MM.1S (cell line): Measurements from ENCODE around the gene C17orf78.
A peak's percentile ranks its signal among the peaks of the same experiment; 100 is the strongest.

Experiments used
- DNase-seq: peaks from one replicate; pipeline ENCODE4 v3.0.0-alpha.2; 2015
- H2AFZ ChIP-seq: fragments of 300-600 bp; sonication (generic); 2 replicates; pipeline ENCODE4 v1.6.0; 2016; ENCODE audit warnings: antibody characterized with exemption, low read length
- H3F3A ChIP-seq: fragments of 300-600 bp; sonication (generic); 2 replicates; pipeline ENCODE4 v1.6.1; 2016; ENCODE audit warnings: mild to moderate bottlenecking, antibody characterized with exemption, low read length, moderate library complexity, mixed read lengths; ENCODE audit not compliant: insufficient read depth
- H3K27ac ChIP-seq: fragments of 300-600 bp; sonication (generic); 2 replicates; pipeline ENCODE4 v1.5.1; 2016; ENCODE audit warnings: mild to moderate bottlenecking, low read length
- H3K27me3 ChIP-seq: fragments of 300-600 bp; sonication (generic); replicated peaks from 2 replicates; pipeline ENCODE4 v1.6.0; 2016; ENCODE audit warnings: low read length; ENCODE audit not compliant: insufficient read depth
- H3K36me3 ChIP-seq: fragments of 300-600 bp; sonication (generic); replicated peaks from 2 replicates; pipeline ENCODE4 v1.6.1; 2016; ENCODE audit warnings: mild to moderate bottlenecking, low read length, mixed read lengths; ENCODE audit not compliant: insufficient read depth
- H3K4me1 ChIP-seq: fragments of 300-600 bp; sonication (generic); 2 replicates; pipeline ENCODE4 v1.6.1; 2016; ENCODE audit warnings: low read length, mixed read lengths
- H3K4me2 ChIP-seq: fragments of 300-600 bp; sonication (generic); 2 replicates; pipeline ENCODE4 v1.6.0; 2016; ENCODE audit warnings: low read depth, low read length
- H3K4me3 ChIP-seq: fragments of 300-600 bp; sonication (generic); 2 replicates; pipeline ENCODE4 v1.5.1; 2016; ENCODE audit warnings: low read length, mixed read lengths
- H3K79me2 ChIP-seq: fragments of 300-600 bp; sonication (generic); 2 replicates; pipeline ENCODE4 v1.6.1; 2016; ENCODE audit warnings: mixed run types, low read length, mixed read lengths
- H3K9ac ChIP-seq: fragments of 300-600 bp; sonication (generic); 2 replicates; pipeline ENCODE4 v1.6.1; 2016; ENCODE audit warnings: low read length, mixed read lengths
- H3K9me2 ChIP-seq: fragments of 300-600 bp; sonication (generic); replicated peaks from 2 replicates; pipeline ENCODE4 v1.6.1; 2016; ENCODE audit warnings: mild to moderate bottlenecking, low read length, mixed read lengths; ENCODE audit not compliant: insufficient read depth
- H3K9me3 ChIP-seq: fragments of 300-600 bp; sonication (generic); replicated peaks from 2 replicates; pipeline ENCODE4 v1.6.1; 2016; ENCODE audit warnings: mild to moderate bottlenecking, low read length, mixed read lengths; ENCODE audit not compliant: insufficient read depth
- H4K20me1 ChIP-seq: fragments of 300-600 bp; sonication (generic); 2 replicates; pipeline ENCODE4 v1.6.1; 2016; ENCODE audit warnings: mild to moderate bottlenecking, low read length, moderate library complexity, mixed read lengths; ENCODE audit not compliant: insufficient read depth
- CTCF ChIP-seq: fragments of 300-600 bp; sonication (generic); IDR thresholded peaks from 2 replicates; pipeline ENCODE4 v1.5.1; 2016; ENCODE audit warnings: antibody characterized with exemption, low read length, mixed read lengths
- EZH2 ChIP-seq: fragments of 300-600 bp; sonication (generic); optimal IDR thresholded peaks from 2 replicates; pipeline ENCODE3; 2017; ENCODE audit warnings: low read depth, mild to moderate bottlenecking, antibody characterized with exemption, low read length, mixed read lengths
- EZH2phosphoT487 ChIP-seq: fragments of 300-600 bp; sonication (generic); IDR thresholded peaks from 2 replicates; pipeline ENCODE4 v1.6.1; 2018; ENCODE audit warnings: antibody characterized with exemption, low read length

The C17orf78 gene

GRCh38 chr17:37365589-37365988 is 10.2 kb upstream of the C17orf78 start:
- no peak overlapping the region for H3K4me3 ChIP-seq
- H3K9me2 ChIP-seq, result no peaks in the 10 kb centered on the region
- no peaks in the 10 kb centered on the region for H3K36me3 ChIP-seq
- H3K4me1 ChIP-seq, result no peaks in the 10 kb centered on the region
- no peak for TF ChIP-seq EZH2phosphoT487
- TF ChIP-seq EZH2, result no peak
- no peak for TF ChIP-seq CTCF
- 0 out of 2 replicates have a peak, but pooled peaks cover 1% of the 10 kb centered on the region for H3F3A ChIP-seq
- H3K27ac ChIP-seq, result no peak overlapping the region
- no peak overlapping the region for H2AFZ ChIP-seq
- H3K27me3 ChIP-seq, result no peaks in the 10 kb centered on the region
- no peak overlapping the region for H3K9ac ChIP-seq
- no peaks in the 10 kb centered on the region for H4K20me1 ChIP-seq
- H3K9me3 ChIP-seq, result no peaks in the 10 kb centered on the region
- H3K79me2 ChIP-seq, result no peaks in the 10 kb centered on the region
- no peak overlapping the region for H3K4me2 ChIP-seq
- no peak for DNase-seq

- no peaks in the 10 kb centered on the region for H3K27me3 ChIP-seq
- H3K4me1 ChIP-seq, result no peaks in the 10 kb centered on the region
- TF ChIP-seq EZH2phosphoT487 (no peak), CTCF (no peak), EZH2 (no peak)
- H3K4me2 ChIP-seq, result no peak overlapping the region
- no peak overlapping the region for H3K4me3 ChIP-seq
- no peaks in the 10 kb centered on the region for H3K9me3 ChIP-seq
- no peak overlapping the region for H2AFZ ChIP-seq
- no peaks in the 10 kb centered on the region for H4K20me1 ChIP-seq
- H3F3A ChIP-seq, result no peaks in the 10 kb centered on the region
- no peaks in the 10 kb centered on the region for H3K36me3 ChIP-seq
- no peaks in the 10 kb centered on the region for H3K9me2 ChIP-seq
- DNase-seq, result no peak
- H3K9ac ChIP-seq, result no peak overlapping the region
- no peaks in the 10 kb centered on the region for H3K79me2 ChIP-seq
- no peak overlapping the region for H3K27ac ChIP-seq
Observed at GRCh38 chr17:37368577-37368976, 7.2 kb upstream of the C17orf78 start.

- no peaks in the 10 kb centered on the region for H3F3A ChIP-seq
- peak overlapping the region; percentile 38; the same call in 1 of the 2 replicates for H3K4me2 ChIP-seq
- no peaks in the 10 kb centered on the region for H3K36me3 ChIP-seq
- TF ChIP-seq EZH2phosphoT487 (no peak), CTCF (peak; percentile 100), EZH2 (no peak)
- no peaks in the 10 kb centered on the region for H3K27me3 ChIP-seq
- H2AFZ ChIP-seq, result peak overlapping the region; percentile 78
- no peaks in the 10 kb centered on the region for H3K9me3 ChIP-seq
- H3K9me2 ChIP-seq, result no peaks in the 10 kb centered on the region
- DNase-seq, result peak; percentile 86
- no peak overlapping the region for H3K4me3 ChIP-seq
- H3K27ac ChIP-seq, result no peak overlapping the region
- no peaks in the 10 kb centered on the region for H4K20me1 ChIP-seq
- no peaks in the 10 kb centered on the region for H3K79me2 ChIP-seq
- no peak overlapping the region for H3K9ac ChIP-seq
- no peaks in the 10 kb centered on the region for H3K4me1 ChIP-seq
Observed at GRCh38 chr17:37373530-37374159, 2.1 kb upstream of the C17orf78 start.
